ENCODE results near the gene EID2B. TPM values are rescaled to one million over a fixed set of nuclear protein-coding genes. Genes with fewer than 3 reads are reported as not detected.

Gene EID2B, protein sequence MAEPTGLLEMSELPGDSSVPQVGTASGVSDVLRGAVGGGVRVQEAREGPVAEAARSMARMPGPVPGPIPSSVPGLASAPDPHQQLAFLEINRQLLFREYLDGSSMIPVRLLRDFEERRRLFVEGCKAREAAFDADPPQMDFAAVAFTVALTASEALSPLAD
- 2.8 and 4.2 TPM in 2 replicates for total RNA-seq

DNA sequence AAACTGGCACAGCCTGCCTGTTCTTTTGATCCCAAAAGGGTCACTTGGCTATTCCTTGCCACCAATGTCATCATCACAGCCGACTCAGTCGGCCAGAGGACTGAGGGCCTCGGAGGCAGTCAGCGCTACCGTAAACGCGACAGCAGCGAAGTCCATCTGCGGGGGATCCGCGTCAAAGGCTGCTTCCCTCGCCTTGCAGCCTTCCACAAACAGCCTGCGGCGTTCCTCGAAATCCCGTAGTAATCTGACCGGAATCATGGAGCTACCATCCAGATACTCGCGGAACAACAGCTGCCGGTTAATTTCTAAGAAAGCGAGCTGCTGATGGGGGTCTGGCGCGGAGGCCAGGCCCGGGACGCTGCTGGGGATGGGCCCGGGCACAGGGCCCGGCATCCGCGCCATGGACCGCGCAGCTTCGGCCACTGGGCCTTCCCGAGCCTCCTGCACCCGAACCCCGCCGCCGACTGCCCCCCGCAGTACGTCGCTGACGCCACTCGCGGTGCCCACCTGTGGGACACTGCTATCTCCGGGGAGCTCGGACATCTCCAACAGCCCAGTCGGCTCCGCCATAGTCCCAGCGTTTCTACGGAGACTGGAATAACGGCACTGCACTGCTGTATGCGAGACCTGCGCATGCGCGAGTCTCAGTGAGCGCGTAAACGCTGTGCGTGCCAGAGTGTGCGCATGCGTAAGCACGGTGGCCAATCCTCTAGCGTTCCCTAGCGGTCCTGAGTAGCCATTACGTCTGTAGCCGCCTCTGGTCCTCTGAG lies at the start of gene EID2B:
Gene EID2B (minus strand): TSS at position 620 of the 770 bp plus-strand sequence. CDS start 50 bp downstream, at position 570.

DNA sequence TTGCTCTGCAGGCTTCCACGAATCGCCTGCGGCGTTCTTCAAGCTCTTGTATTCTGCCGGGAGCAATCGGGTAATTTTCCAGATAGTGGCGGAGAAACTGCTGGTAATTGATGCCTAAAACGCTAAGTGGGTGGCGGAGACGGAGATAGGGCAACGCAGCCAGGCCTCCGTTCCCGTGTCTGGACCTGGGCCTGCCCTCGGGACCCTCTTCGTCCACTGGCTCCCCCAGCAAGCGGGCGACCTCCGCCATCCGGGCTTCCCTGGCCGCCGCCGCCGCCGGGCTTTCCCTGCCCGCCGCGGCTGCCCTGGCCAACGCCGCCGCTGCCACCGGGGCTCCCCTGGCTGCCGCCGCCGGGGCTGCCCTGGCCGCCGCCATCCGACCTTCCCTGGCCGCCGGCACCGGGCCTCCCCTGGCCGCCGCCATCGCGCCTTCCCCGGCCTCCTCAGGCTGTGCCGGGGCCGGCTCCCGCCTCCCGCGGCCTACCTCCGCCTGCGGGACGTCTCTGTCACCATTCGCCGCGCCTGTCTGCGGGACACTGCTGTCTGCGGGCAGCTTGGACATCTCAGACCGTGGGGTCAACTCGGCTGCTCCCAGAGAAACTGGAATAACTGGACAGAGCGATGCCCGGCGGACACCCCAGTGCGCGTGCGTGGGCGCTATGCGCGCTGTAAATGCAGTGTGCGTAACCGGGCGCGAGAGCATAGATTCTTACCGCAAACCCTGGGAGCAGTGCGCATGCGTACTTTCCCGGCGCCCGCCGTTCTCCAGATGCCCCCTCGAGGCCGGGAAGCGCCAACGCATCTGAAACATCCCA lies 7.1 kb upstream of the EID2B start, which contains the start of gene EID2:
Gene EID2 (minus strand): TSS at position 644 of the 815 bp plus-strand sequence. CDS start 82 bp downstream, at position 562.

DNA sequence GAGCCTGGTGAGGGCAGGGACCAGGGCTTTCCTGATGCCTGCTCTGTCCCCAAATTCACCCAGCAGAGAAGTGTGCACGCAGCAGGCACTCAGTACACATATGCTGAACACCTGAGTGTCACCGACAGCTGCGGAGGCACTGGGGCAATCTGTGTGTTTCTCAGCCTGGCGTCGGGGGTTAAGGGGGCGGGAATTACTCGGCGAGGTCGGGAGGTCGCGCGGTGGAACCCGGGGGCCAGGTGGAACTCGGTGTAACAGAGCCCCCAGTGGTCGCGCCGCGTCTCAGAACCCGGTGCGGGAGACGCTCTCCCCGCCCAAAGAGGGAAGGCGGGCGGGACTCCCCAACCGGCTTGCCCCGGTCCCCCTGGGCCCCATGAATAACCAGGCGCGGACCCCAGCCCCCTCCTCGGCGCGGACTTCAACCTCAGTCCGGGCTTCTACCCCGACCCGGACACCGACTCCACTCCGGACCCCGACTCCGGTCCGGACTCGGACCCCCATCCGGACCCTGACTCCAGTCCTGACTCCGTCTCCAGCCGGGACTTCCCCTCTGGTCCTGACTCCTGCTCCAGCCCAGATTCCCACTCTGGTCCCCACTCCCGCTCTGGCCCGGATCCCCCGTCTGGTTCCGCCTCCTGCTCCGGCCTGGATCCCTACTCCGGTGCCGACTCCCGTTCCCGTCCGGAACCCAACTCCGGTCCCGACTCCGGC lies 17.7 kb downstream of the EID2B start, which contains the start of gene SELENOV:
Gene SELENOV (plus strand): TSS at position 300 of the 711 bp plus-strand sequence. CDS start 74 bp downstream, at position 374.

DNA sequence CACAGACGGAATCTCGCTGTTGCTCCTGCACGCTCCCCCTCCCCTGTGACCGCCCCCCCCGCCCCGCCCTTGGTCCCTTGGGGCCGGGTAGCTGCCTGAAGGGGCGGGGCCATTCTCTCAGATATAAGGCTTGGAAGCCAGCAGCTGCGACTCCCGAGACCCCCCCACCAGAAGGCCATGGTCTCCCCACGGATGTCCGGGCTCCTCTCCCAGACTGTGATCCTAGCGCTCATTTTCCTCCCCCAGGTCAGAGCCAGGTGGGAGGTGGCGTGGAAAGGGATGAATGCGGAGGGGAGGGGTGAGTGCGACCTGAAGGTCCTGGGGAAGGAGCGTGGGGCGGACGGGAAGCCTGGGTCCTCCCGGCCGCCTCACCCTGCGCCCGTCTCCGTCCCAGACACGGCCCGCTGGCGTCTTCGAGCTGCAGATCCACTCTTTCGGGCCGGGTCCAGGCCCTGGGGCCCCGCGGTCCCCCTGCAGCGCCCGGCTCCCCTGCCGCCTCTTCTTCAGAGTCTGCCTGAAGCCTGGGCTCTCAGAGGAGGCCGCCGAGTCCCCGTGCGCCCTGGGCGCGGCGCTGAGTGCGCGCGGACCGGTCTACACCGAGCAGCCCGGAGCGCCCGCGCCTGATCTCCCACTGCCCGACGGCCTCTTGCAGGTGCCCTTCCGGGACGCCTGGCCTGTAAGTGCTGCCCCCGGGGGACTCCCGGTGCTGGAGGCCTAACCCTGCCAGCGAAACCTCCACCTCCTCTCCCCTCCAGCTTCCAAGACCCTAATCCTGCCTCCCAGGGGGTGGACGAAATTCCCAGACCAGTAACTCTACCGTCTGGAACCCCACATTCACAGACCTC lies 33.6 kb downstream of the EID2B start, which contains the start of gene DLL3:
Gene DLL3 (plus strand): TSS at position 150 of the 845 bp plus-strand sequence. CDS start 28 bp downstream, at position 178.

Other genes starting within 250 kb of the EID2B start
- gene IFNL1, start 236.4 kb downstream of the EID2B start, total RNA-seq = not detected in 2 replicates
- gene LRFN1, start 212.0 kb downstream of the EID2B start, total RNA-seq = 0.28 TPM in 1 of 2 replicates, not detected in the other
- gene GMFG, start 196.8 kb downstream of the EID2B start, total RNA-seq = 1.2 TPM in 1 of 2 replicates, not detected in the other
- 27.6 and 32.2 TPM in 2 replicates for gene SAMD4B, start 190.4 kb downstream of the EID2B start, total RNA-seq
- gene PAF1, start 141.7 kb downstream of the EID2B start, total RNA-seq = 28.8 and 68.2 TPM in 2 replicates
- gene MED29, start 141.5 kb downstream of the EID2B start, total RNA-seq = 19.7 and 24.0 TPM in 2 replicates
- 1.1 and 1.7 TPM in 2 replicates for gene ZFP36, start 126.0 kb downstream of the EID2B start, total RNA-seq
- gene PLEKHG2, start 120.2 kb downstream of the EID2B start, total RNA-seq = 11.8 and 14.2 TPM in 2 replicates
- gene RPS16, start 96.9 kb downstream of the EID2B start, total RNA-seq = 99.8 and 2,230 TPM in 2 replicates
- gene SUPT5H, start 87.3 kb downstream of the EID2B start, total RNA-seq = 49.9 and 91.4 TPM in 2 replicates
- gene TIMM50, start 52.0 kb downstream of the EID2B start, total RNA-seq = 42.8 and 77.5 TPM in 2 replicates
- under 0.01 and 0.19 TPM in 2 replicates for gene DLL3, start 33.9 kb downstream of the EID2B start, total RNA-seq
- not detected in 2 replicates for gene SELENOV, start 17.7 kb downstream of the EID2B start, total RNA-seq
- gene EID2, start 7.3 kb upstream of the EID2B start, total RNA-seq = 7.9 and 16.9 TPM in 2 replicates
- not detected in 2 replicates for gene LGALS13, start 69.7 kb upstream of the EID2B start, total RNA-seq
- gene LGALS16, start 123.1 kb upstream of the EID2B start, total RNA-seq = not detected in 2 replicates
- gene LGALS14, start 171.6 kb upstream of the EID2B start, total RNA-seq = not detected in 2 replicates
- not detected in 2 replicates for gene CLC, start 205.2 kb upstream of the EID2B start, total RNA-seq
- gene LEUTX, start 246.0 kb upstream of the EID2B start, total RNA-seq = not detected in 2 replicates

All from regular cardiac myocyte (primary cell).